GM20000 (cell line): ENCODE measurements around the gene GHSR.

Source experiments
- DNase-seq: peaks from one replicate; pipeline ENCODE4 v3.0.0; 2012; ENCODE audit warnings: low spot score
- TF ChIP-seq, protein P1 (sequence below): IDR thresholded peaks from 2 replicates; pipeline ENCODE4 v1.5.1; 2012; ENCODE audit warnings: mild to moderate bottlenecking, control low read depth; ENCODE audit errors: extremely low read depth, missing control alignments

The GHSR gene

DNA sequence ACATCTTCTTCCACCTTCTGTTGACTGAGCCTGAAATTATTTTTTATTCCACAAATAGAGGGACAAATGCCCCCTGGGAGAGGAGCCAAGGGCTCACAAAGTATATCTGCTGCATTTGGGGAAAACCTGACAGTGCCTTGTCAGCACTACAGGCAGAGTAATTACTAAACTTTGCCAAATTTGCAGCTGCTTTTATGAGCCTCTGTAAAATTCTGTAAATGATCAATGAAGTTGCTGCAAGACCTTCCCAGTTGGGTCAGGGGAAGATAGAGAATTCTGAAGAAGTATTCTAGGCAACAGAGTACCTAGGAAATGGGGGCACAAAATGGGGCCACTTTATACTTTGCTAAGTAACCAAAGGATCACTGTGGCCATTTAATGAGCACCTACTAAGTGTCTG, 10.5 kb downstream of the GHSR start:
- no peak for DNase-seq
- TF ChIP-seq, protein P1, sequence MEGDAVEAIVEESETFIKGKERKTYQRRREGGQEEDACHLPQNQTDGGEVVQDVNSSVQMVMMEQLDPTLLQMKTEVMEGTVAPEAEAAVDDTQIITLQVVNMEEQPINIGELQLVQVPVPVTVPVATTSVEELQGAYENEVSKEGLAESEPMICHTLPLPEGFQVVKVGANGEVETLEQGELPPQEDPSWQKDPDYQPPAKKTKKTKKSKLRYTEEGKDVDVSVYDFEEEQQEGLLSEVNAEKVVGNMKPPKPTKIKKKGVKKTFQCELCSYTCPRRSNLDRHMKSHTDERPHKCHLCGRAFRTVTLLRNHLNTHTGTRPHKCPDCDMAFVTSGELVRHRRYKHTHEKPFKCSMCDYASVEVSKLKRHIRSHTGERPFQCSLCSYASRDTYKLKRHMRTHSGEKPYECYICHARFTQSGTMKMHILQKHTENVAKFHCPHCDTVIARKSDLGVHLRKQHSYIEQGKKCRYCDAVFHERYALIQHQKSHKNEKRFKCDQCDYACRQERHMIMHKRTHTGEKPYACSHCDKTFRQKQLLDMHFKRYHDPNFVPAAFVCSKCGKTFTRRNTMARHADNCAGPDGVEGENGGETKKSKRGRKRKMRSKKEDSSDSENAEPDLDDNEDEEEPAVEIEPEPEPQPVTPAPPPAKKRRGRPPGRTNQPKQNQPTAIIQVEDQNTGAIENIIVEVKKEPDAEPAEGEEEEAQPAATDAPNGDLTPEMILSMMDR: no peak

DNA sequence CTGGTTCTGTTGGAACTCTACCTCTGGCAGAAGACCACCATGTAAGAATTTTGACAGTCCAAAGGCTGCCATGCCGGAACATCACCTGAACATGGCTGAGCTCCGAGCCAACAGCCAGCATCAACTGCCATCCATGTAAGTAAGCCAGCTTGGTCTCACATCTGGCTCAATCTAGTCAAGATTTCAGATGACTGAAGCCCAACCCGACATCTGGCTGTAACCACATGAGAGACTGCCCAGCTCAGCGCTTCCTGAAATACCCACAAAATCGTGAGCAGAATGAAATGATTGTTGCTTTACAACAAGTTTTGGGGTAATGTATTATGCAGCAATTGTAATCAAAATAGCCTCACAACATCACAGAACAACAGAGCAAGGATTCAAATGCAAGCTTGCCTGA, 32.9 kb downstream of the GHSR start:
- no peak for DNase-seq

DNA sequence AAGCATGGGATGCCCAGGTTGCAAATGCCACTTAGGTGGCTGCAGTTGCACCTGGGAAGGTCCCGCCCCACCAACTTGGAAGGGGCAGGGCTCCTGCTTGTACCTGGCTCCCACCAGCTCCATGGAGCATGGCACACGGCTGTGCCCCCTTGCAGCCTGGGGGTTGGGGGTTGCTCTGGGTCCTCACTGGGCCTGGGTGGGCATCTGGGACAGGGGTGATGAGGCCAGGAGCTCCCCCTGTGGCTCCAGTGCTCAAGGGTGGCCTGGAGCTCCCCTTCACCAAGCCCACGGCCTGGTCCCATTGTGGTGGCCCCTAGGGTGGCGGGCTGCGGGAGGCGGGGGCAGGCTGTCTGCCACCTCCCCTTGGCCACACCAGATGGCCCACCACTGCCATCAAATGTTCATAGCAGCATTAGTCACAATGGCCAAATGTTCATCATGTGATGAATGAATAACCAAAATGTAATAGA, 36.7 kb downstream of the GHSR start:
- DNase-seq: no peak
- TF ChIP-seq, protein P1: no peak

More for the DNA sequence above, 32.9 kb downstream of the GHSR start:
- TF ChIP-seq, protein P1: no peak

DNA sequence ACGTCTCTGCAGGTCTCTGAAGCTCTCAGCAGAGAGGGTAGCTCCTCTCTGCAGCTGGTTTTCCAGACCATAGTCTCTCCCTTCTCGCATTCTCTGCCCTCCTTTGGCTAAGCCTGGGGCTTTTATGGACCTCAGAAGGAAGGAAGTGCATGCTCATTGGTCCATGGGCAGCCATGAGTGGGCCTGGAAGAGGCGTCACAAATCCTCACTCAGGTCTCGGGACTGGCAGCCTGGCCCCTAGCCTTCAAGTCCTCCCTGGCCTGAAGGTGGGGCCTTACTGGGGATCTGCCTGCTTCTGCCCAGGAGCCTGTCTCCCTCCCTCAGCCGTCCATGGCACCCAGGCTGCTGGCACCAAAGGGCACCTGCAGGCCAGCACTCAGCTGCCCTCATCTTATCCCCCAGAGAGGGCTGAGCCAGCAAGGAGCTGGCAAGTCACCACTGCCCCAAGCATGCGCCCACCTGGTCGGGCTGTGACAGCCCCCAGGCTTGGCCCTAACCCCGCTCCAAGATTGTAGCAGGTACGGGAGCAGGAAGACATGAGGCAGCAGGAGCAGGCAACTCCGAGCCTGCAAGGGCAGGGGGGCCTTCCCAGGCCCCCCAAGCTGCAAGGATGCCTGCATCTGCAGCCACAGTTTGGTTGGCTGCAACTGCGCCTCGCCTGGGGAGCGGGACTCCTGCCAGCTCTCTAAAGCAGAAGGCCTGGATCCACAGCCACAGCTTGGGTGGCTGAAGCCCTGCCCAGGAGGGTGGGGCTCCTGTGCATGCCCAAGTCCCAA, 37.4 kb downstream of the GHSR start:
- DNase-seq: no peak
- TF ChIP-seq, protein P1: no peak

DNA sequence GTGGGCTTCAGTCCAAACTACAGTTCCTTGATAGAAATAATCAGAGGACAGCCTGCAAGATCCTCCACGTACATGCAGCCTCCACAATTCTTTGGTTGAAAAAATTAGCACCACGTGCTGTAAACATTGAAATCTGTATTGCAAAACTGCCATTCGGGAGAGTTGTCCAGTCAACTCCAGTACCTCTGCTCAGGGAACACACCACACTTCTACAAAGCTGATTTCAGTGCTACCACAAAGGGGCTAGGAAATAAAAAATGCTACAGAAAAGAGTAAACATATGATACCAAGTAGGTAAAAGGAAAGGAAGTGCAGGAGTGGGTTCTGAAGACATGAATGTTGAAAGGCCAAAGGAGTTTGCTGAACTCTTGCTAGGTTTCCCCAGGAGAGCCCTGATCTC, 40.4 kb downstream of the GHSR start:
- TF ChIP-seq, protein P1: no peak
- DNase-seq: no peak

DNA sequence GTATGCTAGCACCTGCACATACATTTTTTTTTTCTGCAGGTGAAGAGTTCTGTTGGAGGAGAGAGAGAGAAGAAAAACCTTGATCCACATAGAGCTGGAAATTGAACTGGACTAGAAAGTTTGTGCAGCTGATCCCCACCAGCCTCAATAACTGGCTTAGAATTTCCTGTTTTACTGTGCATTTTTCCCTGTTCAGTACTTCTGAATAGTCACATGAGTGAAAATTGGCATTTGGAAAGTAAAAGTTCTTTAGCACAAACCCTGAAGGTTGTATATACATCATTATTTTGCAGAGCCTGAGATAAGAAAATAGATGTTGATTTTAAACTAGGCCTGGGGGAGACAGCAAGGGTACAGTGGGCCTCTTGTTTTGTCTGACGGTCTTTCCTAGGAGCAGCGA, 42.3 kb downstream of the GHSR start:
- TF ChIP-seq, protein P1: no peak

DNA sequence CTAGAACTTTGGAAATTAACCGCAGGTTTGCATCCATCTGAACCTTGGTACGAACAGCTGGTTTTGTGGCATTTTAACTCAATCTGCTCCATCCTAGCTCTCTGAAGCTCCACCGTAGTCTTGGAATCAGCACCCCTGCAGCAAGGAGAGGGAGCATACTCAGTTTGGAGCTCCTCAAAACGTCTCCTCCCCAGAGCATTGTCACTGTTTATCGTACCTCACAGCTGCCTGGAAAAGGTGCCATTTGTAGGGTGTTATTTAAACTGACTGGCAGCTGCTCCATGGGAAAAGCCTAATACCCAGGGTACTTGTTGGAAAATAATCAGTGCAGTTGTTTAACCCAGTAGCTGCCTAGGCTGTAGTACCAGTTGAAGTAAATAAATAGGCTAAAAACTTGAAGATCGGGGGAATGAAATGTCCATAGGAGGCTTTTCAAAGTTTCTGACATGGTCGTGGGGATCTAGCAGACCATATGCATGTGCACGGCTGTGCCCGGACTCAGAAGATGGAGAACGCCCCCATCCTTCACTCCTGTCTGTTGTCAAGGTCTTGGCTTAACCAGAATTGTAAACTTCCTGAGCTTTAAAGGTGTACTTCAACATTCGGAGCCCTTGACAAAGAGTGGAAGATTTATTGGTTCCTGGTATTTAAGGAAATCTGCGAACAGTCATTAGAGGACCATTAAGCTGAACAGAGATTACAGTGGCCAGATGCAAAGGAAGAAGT, 43.9 kb downstream of the GHSR start:
- TF ChIP-seq, protein P1: no peak
- no peak for DNase-seq

More for the DNA sequence above, 42.3 kb downstream of the GHSR start:
- DNase-seq: no peak
